Measurements from ENCODE around the gene ABLIM3.

Gene ABLIM3

GRCh38 chr5:149228618-149229297, 87.5 kb downstream of the ABLIM3 start:
- peak; percentile 83 for DNase-seq (ENCODE audit: extremely low read depth, low read depth)
- TF ChIP-seq CTCF (IDR thresholded peaks at IDR 0.05; ENCODE audit: low read depth, low read length) = peak; percentile 83

GRCh38 chr5:149229298-149229937, 88.1 kb downstream of the ABLIM3 start:
- no peak for DNase-seq (ENCODE audit: extremely low read depth, low read depth)
- TF ChIP-seq CTCF (IDR thresholded peaks at IDR 0.05; ENCODE audit: low read depth, low read length) = no peak

- DNase-seq (ENCODE audit: extremely low read depth, low read depth) = no peak
- no peak for TF ChIP-seq CTCF (IDR thresholded peaks at IDR 0.05; ENCODE audit: low read depth, low read length)
Observed at GRCh38 chr5:149235841-149236240, 94.5 kb downstream of the ABLIM3 start.

GRCh38 chr5:149237662-149238061, 96.4 kb downstream of the ABLIM3 start:
- no peak for DNase-seq (ENCODE audit: extremely low read depth, low read depth)
- peak; percentile 12 for TF ChIP-seq CTCF (IDR thresholded peaks at IDR 0.05; ENCODE audit: low read depth, low read length)

- DNase-seq (ENCODE audit: extremely low read depth, low read depth) = no peak
- TF ChIP-seq CTCF (IDR thresholded peaks at IDR 0.05; ENCODE audit: low read depth, low read length) = peak; percentile 33
Observed at GRCh38 chr5:149238540-149238939, 97.2 kb downstream of the ABLIM3 start.

- no peak for TF ChIP-seq CTCF (IDR thresholded peaks at IDR 0.05; ENCODE audit: low read depth, low read length)
- DNase-seq (ENCODE audit: extremely low read depth, low read depth) = no peak
Observed at GRCh38 chr5:149239917-149240316, 98.6 kb downstream of the ABLIM3 start.

GRCh38 chr5:149240354-149240998, 99.2 kb downstream of the ABLIM3 start:
- no peak for TF ChIP-seq CTCF (IDR thresholded peaks at IDR 0.05; ENCODE audit: low read depth, low read length)
- DNase-seq (ENCODE audit: extremely low read depth, low read depth) = no peak
